Measurements from ENCODE around the gene PODNL1.
"Not testable (repeated sequence)": the region's sequence is repeated elsewhere in the genome, so short reads cannot be mapped to it uniquely, and the experiment has no call there.

The PODNL1 gene

DNA sequence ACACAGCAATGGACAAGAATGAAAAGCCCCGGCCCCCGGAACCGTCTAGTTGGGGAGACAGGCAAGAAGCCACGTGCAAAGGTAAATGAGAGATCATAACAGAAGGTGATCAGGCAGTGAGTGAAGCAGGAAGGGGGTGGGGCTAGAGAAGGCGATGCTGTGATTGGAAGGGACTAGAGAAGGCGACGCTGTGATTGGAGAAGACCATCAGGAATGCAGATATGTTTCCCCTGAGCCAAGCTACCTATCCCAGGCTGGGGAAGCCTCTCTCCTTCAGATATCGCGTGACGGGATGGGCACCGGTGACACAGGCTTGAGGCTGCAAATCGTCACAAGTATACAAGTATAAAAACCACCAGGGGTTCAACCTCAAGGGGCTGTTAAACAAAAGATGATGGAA, 35.9 kb upstream of the PODNL1 start:
- no peak for DNase-seq (ENCODE audit: low read depth in 2 of 2, low spot score in 1 of 2)

DNA sequence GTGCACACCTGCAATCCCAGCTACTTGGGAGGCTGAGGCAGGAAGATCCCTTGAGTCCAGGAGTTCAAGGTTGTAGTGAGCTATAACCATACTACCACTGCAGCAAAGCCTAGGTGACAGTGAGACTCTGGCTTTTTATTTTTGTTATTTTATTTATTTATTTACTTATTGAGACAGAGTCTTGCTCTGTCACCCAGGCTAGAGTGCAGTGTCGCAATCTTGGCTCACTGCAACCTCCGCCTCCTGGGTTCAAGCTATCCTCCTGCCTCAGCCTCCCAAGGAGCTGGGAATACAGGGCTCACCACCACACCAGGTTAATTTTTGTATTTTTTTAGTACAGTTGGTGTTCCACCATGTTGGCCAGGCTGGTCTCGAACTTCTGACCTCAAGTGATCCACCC, 35.3 kb upstream of the PODNL1 start:
- DNase-seq (ENCODE audit: low read depth in 2 of 2, low spot score in 1 of 2) = not testable (repeated sequence)

DNA sequence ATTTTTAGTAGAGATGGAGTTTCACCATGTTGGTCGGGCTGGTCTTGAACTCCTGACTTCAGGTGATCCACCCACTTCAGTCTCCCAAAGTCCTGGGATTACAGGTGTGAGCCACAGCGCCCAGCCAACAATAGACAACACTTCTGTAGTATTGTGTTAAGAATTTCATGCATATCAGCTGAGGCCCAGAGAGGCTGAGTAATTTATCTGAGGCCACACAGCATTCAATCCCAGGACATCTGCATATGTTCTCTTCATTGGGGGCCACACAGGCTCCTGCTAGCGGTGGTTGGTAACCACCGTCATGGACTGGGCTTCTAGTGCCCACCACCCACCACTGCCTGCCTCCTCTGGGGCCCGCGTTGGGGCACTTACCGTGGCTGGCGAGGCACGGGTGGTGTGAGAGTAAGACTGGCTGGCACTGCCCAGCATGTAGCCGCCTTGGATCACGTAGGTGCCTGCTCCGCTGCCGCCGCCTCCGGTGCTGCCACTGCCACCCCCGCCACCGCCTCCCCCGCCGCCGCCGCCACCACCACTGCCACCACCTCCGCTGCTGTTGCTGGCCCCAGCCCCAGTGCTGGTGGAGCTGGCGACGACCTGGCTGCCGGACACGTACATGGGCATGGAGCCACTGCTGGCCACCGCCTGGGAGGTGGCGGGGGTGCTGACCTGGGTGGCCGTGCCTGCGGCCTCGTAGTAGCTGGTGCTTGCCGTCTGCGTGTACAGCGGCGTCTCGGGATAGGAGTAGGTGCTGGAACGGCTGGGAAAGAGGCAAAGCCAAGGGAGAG, 34.3 kb upstream of the PODNL1 start:
- no peak for DNase-seq (ENCODE audit: low read depth in 2 of 2, low spot score in 1 of 2)

DNA sequence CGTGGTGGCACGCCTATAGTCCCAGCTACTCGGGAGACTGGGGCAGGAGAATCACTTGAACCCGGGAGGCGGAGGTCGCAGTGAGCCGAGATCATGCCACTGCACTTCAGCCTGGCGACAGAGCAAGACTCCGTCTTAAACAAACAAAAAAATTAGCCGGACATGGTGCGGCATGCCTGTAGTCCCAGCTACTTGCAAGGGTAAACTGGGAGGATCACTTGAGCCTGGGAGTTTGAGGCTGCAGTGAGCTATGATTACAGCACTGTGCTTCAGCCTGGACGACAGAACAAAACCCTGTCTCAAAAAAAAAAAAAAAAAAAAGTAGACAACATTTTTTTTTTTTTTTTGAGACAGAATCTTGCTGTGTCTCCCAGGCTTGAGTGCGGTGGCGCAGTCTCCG, 33.7 kb upstream of the PODNL1 start:
- not testable (repeated sequence) for DNase-seq (ENCODE audit: low read depth in 2 of 2, low spot score in 1 of 2)

DNA sequence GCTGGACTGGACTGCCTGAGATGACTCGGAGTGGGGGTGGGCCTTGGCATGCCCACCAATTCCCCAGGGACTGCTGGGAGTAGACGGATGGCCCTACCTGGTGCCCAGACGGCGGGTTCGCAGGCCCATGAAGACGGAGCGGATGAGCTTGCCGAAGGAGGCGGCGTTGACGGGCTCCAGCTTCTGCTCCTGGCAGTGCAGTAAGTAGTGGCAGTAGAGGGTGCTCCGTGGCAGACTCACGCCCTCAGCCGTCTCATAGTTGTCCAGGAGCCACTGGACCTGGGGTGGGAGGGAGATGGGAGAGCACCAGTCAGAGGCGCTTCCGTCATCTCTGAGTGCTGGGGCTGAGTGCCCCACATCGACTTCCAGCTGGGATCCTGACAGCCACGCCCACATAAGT, 31.7 kb upstream of the PODNL1 start:
- no peak for DNase-seq (ENCODE audit: low read depth in 2 of 2, low spot score in 1 of 2)

DNA sequence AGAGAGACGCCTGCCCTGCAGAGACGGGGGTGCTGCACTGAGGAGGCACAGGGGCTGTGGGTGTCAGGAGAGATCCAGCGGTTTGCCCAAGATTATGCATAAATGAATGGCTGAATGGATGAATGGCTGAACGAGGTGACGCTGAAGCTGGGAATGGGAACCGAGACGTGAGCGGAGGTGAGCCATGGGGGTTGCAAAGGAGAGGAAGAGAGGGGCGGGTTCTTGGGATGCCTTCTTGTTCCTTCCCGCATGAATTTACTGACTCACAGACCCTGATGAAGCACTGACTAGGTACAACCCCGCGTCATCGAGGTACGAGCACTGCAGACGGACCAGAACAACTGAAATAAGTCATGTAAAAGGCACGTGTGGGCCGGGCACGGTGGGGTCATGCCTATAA, 30.8 kb upstream of the PODNL1 start:
- no peak for DNase-seq (ENCODE audit: low read depth in 2 of 2, low spot score in 1 of 2)

DNA sequence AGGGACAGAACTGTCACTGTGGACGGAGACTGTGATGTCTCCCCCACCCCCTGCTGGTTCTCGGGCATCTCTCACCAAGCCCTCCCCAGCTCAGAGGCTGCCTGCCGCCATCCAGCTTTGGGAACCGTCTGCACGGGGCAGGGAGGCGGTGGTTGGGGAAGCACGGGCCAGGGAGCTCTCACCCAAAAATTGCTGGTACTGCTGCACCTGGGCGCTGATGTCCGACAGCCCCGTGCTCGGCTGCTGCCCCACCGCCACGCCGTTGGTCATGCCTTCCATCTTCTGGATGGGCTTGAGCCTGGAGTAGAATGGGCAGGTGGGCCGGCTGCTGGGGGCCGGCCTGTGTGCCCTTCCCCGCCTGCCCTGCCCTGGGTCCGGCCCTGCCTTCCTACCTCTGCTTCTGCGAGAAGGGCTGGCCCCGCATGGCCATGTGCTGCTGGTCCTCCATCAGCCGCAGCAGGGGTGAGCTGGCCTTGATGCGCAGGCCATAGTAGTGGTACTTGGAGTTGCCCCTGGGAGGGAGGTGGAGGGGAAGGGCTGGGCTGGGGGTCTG, 30.2 kb upstream of the PODNL1 start:
- no peak for DNase-seq (ENCODE audit: low read depth in 2 of 2, low spot score in 1 of 2)

DNA sequence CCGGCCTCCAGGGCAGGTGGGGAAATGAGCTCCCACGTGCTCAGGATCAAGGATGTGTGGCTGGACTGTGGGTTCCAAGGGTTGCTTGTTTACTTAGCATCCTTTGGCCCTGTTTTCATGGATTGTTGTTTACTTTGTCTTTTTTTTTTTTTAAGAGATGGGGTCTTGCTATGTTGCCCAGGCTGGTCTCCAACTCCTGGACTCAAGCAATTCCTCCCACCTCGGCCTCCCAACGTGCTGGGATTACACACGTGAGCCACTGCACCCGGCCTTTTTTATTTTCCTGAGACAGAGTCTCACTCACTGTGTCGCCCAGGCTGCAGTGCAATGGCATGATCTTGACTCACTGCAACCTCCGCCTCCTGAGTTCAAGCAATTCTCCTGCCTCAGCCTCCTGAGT, 29.0 kb upstream of the PODNL1 start:
- not testable (repeated sequence) for DNase-seq (ENCODE audit: low read depth in 2 of 2, low spot score in 1 of 2)

DNA sequence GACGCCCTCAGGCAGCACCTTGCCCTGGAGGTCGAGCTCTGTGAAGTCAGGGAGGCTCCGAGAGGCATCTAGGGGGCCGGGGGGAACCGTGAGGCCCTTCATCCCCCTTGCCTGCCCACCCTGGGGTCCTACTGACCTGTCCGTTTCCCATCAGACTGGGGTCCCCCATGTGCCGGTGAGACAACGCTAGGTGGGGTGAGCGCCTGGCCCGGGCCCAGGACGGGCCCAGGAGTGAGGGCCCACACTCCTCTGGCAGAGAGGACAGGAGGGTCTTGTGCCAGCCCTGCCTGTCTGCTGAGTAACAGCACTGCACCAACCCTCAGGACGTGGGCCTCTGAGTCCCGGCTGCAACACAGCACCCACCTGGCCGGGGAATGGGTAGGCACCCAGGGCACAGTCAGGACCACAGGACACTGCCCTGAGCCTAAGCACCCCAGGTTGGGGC, 28.5 kb upstream of the PODNL1 start:
- no peak for DNase-seq (ENCODE audit: low read depth in 2 of 2, low spot score in 1 of 2)

DNA sequence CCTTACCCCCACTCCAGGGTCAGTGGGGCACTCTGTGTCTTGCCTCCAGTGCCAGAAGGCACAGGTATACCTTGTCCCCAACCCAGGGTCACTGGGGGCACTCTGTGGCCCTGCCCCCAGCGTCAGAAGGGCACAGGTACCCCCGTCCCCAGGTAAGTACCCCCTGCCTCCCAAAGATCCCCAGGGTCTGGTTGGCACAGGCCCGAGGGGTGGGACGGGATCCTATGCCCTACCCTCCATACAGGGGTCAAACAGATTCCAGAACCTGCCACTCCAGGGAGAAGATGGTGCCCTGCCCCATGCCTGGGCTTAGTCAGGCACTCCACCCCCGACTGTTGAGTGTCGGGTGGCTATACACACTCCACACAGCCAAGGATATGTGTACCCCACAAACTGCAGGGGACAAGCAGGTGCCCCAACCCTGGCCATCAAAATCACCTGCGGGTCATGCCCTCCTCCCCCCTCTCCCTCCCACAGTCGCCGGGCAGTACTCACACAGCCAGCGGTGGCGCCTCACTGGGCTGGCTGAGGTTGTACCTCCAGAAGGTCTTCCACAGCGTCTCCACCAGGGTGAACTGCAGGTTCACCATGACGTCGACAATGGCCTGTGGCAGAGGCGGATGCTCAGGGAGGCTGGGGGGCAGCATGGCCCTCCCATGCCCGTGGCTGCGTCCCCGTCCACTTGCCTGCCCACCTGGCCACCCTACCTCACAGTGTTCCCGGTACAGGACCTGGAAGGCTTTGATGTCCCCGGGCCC, 27.9 kb upstream of the PODNL1 start:
- DNase-seq (ENCODE audit: low read depth in 2 of 2, low spot score in 1 of 2) = no peak

DNA sequence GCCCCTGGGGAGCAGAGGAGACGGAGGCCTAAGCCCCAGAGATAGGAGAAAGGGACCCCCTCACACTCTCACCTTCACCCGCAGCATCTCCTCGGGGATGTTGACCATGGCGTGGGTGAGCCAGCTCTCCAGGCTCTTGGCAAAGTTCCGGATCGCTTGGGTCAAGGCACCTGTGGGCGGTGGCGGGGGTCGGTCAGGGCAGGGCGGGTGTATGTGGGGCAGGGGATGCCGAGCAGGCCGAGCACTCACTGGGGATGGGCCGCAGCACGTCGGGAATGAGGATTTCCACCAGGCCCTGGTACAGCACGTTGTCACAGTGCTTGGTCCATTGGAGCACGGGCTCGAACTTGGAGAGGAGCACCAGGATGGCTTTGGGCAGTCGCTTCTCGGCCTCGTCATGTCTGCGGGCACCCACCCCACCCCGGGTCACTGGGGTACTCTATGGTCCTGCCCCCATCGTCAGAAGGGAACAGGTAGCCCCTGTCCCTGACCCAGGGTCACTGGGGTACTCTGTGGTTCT, 27.2 kb upstream of the PODNL1 start:
- no peak for DNase-seq (ENCODE audit: low read depth in 2 of 2, low spot score in 1 of 2)

DNA sequence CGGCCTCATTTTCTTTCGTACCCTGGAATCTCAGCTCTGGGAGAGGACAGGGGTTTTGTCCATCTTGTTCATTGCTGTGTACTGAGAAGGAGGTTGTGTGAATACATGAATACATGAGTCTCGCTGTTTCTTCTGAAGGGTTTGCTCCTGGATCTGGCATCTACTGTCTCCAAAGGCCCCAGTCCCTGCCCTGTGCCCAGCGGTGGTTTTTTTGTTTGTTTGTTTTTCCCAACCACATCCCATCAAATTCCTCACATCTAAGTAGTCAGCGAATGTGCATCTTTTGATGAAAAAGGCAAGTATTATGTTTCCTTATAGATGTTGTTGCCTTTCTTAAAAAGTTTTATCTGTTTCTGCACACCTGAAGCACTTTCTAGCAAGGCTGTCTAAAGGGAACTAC, 26.6 kb upstream of the PODNL1 start:
- no peak for DNase-seq (ENCODE audit: low read depth in 2 of 2, low spot score in 1 of 2)

DNA sequence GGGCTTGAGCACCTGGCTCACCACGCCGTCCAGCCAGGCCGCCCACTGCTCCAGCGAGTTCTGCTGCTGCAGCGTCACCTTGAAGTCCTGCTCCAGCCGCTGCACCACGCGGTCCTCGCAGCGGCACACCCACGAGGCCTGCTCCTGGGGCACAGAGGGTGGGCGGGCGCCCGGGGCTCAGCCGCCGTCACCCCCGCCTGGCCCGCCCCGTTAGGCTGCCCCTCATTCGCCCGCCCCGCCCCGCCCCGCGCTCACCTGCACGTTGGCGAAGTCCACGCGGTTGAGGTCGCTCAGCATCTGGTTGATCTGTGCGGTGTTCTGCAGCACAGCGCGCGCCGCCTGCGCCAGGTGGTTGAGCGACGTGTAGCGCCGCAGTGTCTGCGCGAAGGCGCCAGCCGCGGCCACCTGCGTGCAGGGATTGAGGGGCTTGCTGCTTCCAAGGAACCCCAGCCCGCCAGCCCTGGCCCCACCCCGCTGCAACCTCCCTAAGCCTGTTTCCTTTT, 25.4 kb upstream of the PODNL1 start:
- no peak for DNase-seq (ENCODE audit: low read depth in 2 of 2, low spot score in 1 of 2)

DNA sequence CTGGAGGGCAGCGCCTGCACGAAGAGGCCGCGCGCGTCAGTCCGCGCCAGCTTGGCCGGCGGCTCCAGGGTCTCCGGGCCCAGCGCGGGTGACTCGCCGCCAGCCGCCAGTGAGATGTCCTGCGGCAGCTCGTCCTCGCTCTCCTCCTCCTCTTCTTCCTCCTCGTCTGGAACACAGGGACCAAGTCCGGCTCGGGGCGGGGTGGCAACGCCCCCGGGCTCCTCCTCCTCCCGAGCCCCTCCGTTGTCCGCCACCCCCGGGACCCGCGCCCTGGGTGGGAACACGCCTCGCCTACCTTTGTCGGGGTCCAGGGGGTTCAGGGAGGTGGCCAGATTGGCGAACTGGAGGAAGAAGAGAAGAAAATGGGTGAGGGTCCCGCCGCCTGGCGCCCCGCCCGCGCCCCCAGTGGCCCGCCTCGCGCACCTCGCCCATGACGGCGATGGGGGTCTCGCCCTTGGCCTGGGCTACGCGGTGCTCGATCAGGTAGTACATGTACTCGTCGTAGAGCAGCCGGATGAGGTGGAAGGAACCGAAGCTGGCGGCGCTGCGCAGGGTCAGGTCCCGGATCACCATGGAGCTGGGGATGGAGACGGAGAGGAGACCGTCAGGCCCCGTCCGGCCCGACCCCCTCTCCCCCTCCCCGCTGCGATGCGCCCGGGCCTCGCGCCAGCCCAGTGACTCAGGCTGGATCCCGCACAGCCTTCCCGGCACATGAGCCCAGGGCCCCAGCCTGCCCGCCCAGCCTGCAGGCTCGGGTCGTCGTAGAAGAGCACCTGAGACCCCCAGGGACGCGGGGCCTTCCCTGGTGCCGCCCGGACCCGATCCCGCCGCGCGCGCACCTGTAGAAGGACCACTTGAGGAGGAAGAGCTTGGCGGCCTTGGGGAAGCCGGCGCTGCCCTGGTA, 24.7 kb upstream of the PODNL1 start:
- DNase-seq (ENCODE audit: low read depth in 2 of 2, low spot score in 1 of 2) = no peak

DNA sequence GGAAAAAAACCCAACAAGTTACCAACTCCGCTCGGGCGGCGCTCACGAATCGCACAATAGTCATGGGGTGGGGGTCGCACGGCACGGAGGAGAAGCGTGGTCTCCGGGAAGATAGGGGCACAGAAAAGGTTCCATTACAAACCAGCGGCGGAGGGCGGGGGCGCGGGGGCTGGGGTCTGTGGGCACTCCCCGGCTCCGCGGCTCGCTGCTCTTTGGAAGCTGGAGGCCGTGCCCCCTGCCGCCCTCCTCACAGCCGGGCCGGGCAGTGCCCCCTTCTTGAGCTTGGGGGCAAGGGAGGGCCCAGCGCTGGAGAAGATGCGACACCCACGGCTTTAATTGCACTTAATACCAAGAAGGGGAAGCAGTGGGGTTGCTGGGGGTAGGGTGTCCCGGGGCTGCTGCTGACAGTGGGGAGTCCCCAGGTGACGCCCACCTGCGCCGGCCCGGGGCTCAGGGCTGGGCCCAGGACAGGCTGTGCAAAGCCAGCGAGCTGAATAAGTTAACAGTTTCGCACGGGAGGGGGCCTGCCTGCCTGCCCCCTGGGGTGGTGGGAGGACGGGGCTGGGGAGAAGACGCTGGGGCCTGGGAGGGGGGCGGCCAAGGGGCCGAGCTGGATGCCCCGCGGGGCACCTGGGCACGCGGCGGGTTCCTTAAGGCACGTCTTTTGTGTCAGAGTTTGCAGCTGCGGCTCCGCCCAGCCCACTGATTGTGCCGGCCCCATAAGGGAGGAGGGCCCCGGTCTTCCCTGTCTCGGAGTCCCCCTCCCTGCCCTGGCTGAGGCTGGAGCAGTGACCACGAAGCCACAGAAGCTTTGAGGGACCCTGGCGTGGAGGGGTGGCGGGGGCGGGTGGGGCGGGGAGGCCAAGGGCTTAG, 23.8 kb upstream of the PODNL1 start:
- DNase-seq (ENCODE audit: low read depth in 2 of 2, low spot score in 1 of 2) = no peak

DNA sequence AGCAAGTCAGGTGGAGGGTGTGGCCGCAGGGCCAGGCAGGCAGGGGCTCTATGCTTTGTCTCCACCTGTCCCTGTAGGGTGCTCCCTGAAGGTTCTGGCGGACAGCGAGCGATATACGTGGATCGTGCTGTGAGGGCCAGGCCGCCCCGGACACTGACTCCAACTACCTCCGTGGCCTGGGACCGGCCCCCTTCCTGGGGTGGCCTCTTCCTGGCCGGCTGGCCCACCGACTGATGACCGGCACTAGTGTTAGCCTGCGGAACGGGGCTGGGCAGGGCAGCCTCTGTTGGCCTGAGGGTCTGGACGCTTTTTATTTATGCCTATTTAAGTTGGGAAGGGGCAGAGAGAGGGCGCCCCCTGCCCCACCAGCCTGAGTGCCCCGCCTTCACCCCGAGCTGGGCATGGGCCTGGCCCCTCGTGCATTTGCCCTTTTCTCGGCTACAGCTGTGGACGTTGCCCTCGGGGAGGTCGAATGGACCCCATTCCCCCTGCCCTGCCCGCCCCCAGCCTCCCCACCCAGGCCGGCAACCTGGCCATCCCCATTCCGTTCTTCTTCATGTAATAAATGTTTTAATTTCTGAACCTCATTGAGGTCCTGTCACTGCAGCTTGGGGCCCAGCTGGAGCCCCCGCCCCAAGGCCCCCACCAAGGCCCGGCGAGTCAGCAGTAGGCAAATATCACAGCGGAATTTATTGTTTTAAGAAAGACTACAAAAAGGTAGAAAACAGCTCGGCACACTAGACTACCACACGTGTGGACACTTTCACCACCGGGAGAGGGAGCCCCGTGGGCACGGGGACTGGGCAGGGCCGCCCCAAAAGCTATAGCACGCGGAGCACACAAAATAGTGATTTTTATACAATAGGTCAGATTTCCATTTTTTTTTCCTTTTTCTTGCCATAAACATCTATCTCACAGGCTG, 22.9 kb upstream of the PODNL1 start:
- DNase-seq (ENCODE audit: low read depth in 2 of 2, low spot score in 1 of 2) = no peak

DNA sequence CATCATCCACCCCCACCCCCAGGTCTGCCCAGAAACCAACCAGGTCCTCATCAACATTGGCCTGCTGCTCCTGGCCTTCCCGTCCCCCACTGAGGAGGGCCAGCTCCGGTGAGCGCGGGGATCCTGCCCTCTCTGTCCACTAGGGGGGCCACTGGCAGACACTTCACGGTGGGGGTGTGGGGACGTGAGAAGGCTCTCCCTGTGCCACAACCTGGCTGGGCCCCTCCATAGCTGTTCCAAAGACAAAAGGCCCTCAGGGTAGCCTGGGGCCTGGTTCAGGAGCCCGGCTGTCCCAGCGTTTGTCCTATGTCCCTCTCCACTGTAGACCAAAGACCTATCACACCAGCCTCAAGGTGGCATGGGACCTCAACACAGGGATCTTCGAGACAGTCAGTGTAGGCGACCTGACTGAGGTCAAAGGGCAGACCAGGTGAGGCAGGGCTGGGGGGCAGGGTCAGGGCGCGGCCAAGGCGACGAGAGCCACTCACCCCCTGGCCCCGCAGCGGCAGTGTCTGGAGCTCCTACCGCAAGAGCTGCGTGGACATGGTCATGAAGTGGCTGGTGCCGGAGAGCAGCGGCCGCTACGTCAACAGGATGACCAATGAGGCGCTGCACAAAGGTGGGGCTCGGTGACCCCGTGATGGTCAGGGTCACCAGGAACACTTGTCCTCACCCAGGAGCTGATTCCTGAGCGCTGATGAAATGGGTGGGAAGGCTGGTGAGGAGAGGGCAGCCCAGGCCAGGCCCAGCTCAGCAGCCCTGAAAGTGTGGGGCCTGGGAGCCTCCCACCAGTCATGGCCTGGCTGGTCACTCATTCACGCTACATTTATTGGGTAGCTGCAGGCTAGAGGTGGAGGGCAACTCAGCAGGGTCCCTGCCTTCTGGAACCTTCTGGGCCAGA, 22.0 kb upstream of the PODNL1 start:
- DNase-seq (ENCODE audit: low read depth in 2 of 2, low spot score in 1 of 2) = no peak

All from stimulated activated CD8-positive, alpha-beta memory T cell treated with anti-CD3 and anti-CD28 coated beads, Interleukin-4, amount 100 ng/mL, for 4 hours (primary cell).